Hepatic stellate cell (primary cell): Measurements from ENCODE around the gene CCDC197.

ENCODE experiments used
- DNase-seq: peaks from one replicate; pipeline ENCODE4 v3.0.0; 2011; ENCODE audit warnings: low spot score

CCDC197 gene

GRCh38 chr14:94043111-94043755 lies 46.1 kb downstream of the CCDC197 start:
- DNase-seq, result no peak

GRCh38 chr14:94043756-94044475 lies 46.8 kb downstream of the CCDC197 start:
- DNase-seq, result no peak

GRCh38 chr14:94044476-94045091 lies 47.5 kb downstream of the CCDC197 start:
- no peak for DNase-seq

- no peak for DNase-seq
These were observed 48.0 kb downstream of the CCDC197 start for GRCh38 chr14:94045101-94045500.

- no peak for DNase-seq
These were observed 48.7 kb downstream of the CCDC197 start for GRCh38 chr14:94045563-94046345.

- no peak for DNase-seq
These were observed 49.7 kb downstream of the CCDC197 start for GRCh38 chr14:94046696-94047250.

DNA sequence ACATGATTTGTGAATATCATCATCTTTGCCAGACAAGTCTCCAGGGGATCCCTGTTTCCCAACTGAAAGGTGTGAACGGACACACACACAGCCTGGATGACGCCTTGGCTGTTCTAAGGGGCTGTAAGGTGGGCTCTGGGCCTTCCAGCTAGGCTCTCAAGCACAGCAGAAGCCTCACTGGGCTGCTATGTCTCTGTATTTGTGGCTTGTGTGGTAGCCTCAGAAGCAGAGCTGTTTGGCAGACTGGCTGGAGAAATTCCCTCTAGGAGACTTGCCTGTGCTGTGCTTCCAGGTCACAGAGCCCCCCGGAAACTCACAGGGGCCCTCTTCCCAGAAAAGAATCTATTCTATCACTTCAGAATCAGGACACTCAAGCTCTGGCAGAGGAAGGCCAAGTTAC lies 50.5 kb downstream of the CCDC197 start:
- DNase-seq, result no peak

DNA sequence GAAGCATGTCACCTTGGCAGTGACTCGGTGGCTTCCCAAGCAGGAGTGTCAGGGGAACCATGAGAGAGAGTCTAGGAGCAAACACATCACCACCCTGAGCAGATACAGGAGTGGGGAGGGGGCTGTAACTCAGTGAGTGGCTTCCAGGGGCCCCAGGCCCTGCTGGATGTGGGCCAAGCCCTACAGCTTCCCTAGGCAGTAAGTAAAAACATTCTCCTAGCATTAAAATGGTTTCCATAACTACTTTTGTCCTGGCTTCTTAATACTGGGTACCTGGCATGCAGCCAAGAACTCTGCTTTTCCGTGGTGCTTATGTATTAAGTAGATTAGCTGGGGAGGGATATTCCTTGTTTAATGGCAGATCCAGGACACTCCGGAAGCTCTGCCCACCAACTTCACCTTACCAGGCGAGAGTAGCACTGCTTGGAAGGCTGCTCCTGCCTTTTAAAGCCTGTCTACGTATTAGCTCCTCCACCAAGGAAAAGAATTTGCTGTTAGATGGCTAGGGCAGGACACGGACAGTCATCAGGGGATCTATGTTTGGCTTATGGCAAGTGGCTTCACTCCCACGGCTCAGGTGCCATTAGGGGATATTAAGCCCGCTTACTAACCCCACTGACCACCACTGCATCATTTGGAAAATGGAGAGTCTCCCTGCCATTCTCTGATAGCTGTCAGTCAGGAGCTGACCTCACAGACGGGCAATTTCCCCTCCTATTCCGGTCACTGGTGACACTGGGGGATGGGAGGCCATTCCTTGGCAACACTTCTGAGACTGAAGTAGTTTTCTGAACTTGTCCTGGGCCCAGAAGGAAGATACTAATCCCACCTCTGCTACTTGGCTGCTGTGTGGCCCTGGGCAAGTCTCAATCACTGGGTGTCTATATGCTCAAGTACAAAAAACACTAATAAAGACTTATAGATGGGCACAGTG lies 51.9 kb downstream of the CCDC197 start:
- DNase-seq, result no peak

- no peak for DNase-seq
These were observed 52.5 kb downstream of the CCDC197 start for GRCh38 chr14:94049625-94050023.

- no peak for DNase-seq
These were observed 53.3 kb downstream of the CCDC197 start for GRCh38 chr14:94050231-94050880.

DNA sequence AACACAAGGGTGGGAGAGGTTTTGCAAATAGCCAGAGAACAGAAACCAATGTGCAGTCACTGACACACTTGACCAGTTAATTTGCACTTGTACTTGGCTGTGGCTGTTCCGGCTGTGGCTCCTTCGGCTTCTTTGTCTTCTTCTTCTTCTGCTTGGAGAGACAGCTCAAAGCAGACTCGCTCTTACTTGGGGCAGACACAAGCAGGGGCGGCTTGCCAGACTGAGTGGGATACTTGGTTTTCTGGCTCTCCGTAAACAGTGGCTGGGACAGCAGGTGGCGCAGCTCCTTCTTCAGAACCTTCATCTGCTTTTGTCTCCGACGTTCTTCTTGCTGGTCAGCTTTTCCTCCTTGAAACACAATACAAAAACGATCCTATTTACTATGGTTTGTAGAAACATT lies 54.0 kb downstream of the CCDC197 start:
- DNase-seq, result no peak

- no peak for DNase-seq
These were observed 54.7 kb downstream of the CCDC197 start for GRCh38 chr14:94051779-94052178.

- no peak for DNase-seq
These were observed 55.1 kb downstream of the CCDC197 start for GRCh38 chr14:94052199-94052598.

DNA sequence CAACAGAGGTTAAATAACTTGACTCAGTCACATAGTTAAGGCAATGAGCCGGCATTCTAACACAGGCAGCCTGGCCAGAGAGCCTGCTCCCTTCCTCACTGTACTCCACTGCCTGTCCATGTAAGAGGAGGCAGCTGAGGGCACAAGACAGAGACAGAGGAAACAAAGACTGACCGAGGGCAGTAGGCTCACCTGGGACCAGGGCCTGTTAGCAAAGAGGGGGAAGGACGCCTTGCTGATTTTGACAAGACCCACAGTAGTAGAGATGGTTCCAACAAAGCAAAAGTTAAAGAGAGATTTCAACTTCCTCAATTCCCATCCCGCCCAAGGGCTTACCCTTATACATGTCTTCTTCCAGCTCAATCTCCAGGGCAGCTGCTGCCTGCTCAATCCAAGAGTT lies 55.6 kb downstream of the CCDC197 start:
- DNase-seq, result no peak

GRCh38 chr14:94054401-94054800 lies 57.3 kb downstream of the CCDC197 start:
- no peak for DNase-seq

DNA sequence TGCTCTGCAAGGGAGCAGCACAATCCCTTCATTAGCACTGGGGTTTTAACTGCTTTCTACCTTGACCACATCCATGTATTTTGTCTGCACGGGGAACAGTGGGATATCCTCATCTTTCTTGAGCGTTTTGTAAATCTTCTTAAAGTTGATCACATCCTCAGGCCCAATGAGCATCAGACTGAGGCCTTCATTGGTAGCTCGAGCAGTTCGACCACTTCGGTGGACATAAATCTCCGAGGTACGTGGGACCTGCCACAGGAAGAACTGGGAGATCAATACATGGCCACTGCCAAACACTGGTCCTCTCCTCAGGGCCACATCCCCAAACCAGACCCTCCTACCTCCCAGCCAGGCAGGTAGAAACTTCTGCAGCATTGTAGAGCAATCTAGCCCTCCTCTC lies 57.8 kb downstream of the CCDC197 start:
- DNase-seq, result no peak

GRCh38 chr14:94056579-94057308 lies 59.6 kb downstream of the CCDC197 start:
- no peak for DNase-seq

DNA sequence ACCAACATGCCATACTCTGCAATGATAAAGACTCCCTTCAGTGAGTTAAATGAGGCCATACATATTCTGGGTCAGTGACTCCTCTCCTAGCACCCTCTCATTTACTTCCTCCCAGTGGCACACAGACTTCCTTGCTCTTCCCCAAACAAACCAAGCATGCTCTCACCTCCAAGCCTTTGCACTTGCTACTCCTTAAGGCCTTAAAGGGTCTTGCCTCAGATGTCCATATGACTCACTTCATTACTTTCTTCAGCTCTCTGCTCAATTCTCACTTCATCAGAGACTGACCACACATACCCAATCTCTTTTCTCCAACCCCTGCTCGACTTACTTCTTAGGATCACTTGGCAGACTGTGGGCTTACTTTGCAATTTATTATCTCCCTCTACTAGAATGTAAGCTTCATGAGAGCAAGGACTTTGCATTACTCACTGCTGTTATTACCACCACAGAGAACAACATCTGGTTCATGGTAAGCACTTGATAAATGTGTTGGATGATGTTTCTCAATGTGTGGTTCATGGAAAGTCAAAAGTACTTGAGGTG lies 61.1 kb downstream of the CCDC197 start:
- DNase-seq, result no peak
